ENCODE results near the gene RUFY2. TPM values are rescaled to one million over a fixed set of nuclear protein-coding genes. Genes with fewer than 3 reads are reported as not detected.
A peak's percentile ranks its signal among the peaks of the same experiment; 100 is the strongest.

Gene RUFY2
- polyA plus RNA-seq, 4 donors, result 4.5 to 17.2 (median 5.0) TPM

GRCh38 chr10:68334672-68335467, 72.2 kb downstream of the RUFY2 start:
- DNase-seq, result no peak
- FAIRE-seq, result no peak
- Histone ChIP-seq H3K9me3 (ENCODE audit: control insufficient read depth in 2 of 2, insufficient read depth in 1 of 2, low read depth in 1 of 2, low read length in 1 of 2) (no peaks in the 10 kb centered on the region), H3K27ac (ENCODE audit: low read depth in 1 of 3, low read length in 2 of 3) (no peak overlapping the region), H3K4me3 (ENCODE audit: low read depth in 1 of 3, low read length in 3 of 3) (peak overlapping the region in 2 of 3 donors; percentile 48 to 89), H3K27me3 (ENCODE audit: control insufficient read depth in 3 of 3, insufficient read depth in 3 of 3, low read length in 3 of 3) (no peaks in the 10 kb centered on the region), H3K4me1 (ENCODE audit: control insufficient read depth in 3 of 3, insufficient read depth in 2 of 3, low read depth in 1 of 3, low read length in 2 of 3) (peaks cover 5 to 24% (median 12%) of the 10 kb centered on the region in 3 donors), H3K36me3 (ENCODE audit: control insufficient read depth in 3 of 3, insufficient read depth in 2 of 3, low read depth in 1 of 3, low read length in 3 of 3) (peaks cover under 1 to 6% (median 6%) of the 10 kb centered on the region in 3 donors)
- 2% methylated on average over 8 of the region's 8 CpGs for WGBS, 3 donors

- DNase-seq, result no peak
- Histone ChIP-seq H3K4me3 (ENCODE audit: low read depth in 1 of 3, low read length in 3 of 3) (peak overlapping the region; percentile 20 to 89 (median 81)), H3K9me3 (ENCODE audit: control insufficient read depth in 2 of 2, insufficient read depth in 1 of 2, low read depth in 1 of 2, low read length in 1 of 2) (no peaks in the 10 kb centered on the region), H3K36me3 (ENCODE audit: control insufficient read depth in 3 of 3, insufficient read depth in 2 of 3, low read depth in 1 of 3, low read length in 3 of 3) (peaks cover 0 to 6% (median 2%) of the 10 kb centered on the region in 3 donors), H3K27me3 (ENCODE audit: control insufficient read depth in 3 of 3, insufficient read depth in 3 of 3, low read length in 3 of 3) (no peaks in the 10 kb centered on the region), H3K4me1 (ENCODE audit: control insufficient read depth in 3 of 3, insufficient read depth in 2 of 3, low read depth in 1 of 3, low read length in 2 of 3) (peaks cover 5 to 24% (median 15%) of the 10 kb centered on the region in 3 donors), H3K27ac (ENCODE audit: low read depth in 1 of 3, low read length in 2 of 3) (peak overlapping the region in 1 of 3 donors; percentile 94)
- WGBS, 3 donors, result 0 to 1% (median 1%) methylated on average over 10 of the region's 10 CpGs
- FAIRE-seq, result no peak
Observed at GRCh38 chr10:68333440-68334431, 73.3 kb downstream of the RUFY2 start.

GRCh38 chr10:68333058-68333395, 74.0 kb downstream of the RUFY2 start:
- H3K4me1 ChIP-seq (ENCODE audit: control insufficient read depth in 3 of 3, insufficient read depth in 2 of 3, low read depth in 1 of 3, low read length in 2 of 3), result peaks cover 5 to 29% (median 15%) of the 10 kb centered on the region in 3 donors
- peaks cover 0 to 2% (median 2%) of the 10 kb centered on the region in 3 donors for H3K36me3 ChIP-seq (ENCODE audit: control insufficient read depth in 3 of 3, insufficient read depth in 2 of 3, low read depth in 1 of 3, low read length in 3 of 3)
- H3K4me3 ChIP-seq (ENCODE audit: low read depth in 1 of 3, low read length in 3 of 3), result peak overlapping the region; percentile 81 to 100 (median 89)
- H3K27me3 ChIP-seq (ENCODE audit: control insufficient read depth in 3 of 3, insufficient read depth in 3 of 3, low read length in 3 of 3), result no peaks in the 10 kb centered on the region
- FAIRE-seq (no peak), DNase-seq (no peak)
- no peaks in the 10 kb centered on the region for H3K9me3 ChIP-seq (ENCODE audit: control insufficient read depth in 2 of 2, insufficient read depth in 1 of 2, low read depth in 1 of 2, low read length in 1 of 2)
- WGBS, 3 donors, result 0 to 1% (median 1%) methylated on average over 10 of the region's 10 CpGs
- H3K27ac ChIP-seq (ENCODE audit: low read depth in 1 of 3, low read length in 2 of 3), result peak overlapping the region; percentile 93 to 98 (median 94)

GRCh38 chr10:68332259-68333057, 74.6 kb downstream of the RUFY2 start, which contains the start of gene PBLD:
TSS of gene PBLD (minus strand) at chr10:68332928. CDS start at chr10:68306844, 26,084 bp downstream.
- WGBS, 3 donors, result 0 to 1% (median 0%) methylated on average over 47 to 51 of the region's 51 CpGs
- H3K36me3 ChIP-seq (ENCODE audit: control insufficient read depth in 3 of 3, insufficient read depth in 2 of 3, low read depth in 1 of 3, low read length in 3 of 3), result no peaks in the 10 kb centered on the region
- H3K27ac ChIP-seq (ENCODE audit: low read depth in 1 of 3, low read length in 2 of 3), result peak within 1 kb of the TSS; percentile 93 to 98 (median 94)
- no peaks in the 10 kb centered on the region for H3K27me3 ChIP-seq (ENCODE audit: control insufficient read depth in 3 of 3, insufficient read depth in 3 of 3, low read length in 3 of 3)
- no peak for FAIRE-seq
- no peaks in the 10 kb centered on the region for H3K9me3 ChIP-seq (ENCODE audit: control insufficient read depth in 2 of 2, insufficient read depth in 1 of 2, low read depth in 1 of 2, low read length in 1 of 2)
- peak within 1 kb of the TSS; percentile 81 to 100 (median 89) for H3K4me3 ChIP-seq (ENCODE audit: low read depth in 1 of 3, low read length in 3 of 3)
- H3K4me1 ChIP-seq (ENCODE audit: control insufficient read depth in 3 of 3, insufficient read depth in 2 of 3, low read depth in 1 of 3, low read length in 2 of 3), result peaks cover 5 to 27% (median 13%) of the 10 kb centered on the region in 3 donors
- peak; percentile 84 to 91 for DNase-seq

- Histone ChIP-seq H3K4me3 (ENCODE audit: low read depth in 1 of 3, low read length in 3 of 3) (peak within 1 kb of the TSS; percentile 81 to 100 (median 89)), H3K4me1 (ENCODE audit: control insufficient read depth in 3 of 3, insufficient read depth in 2 of 3, low read depth in 1 of 3, low read length in 2 of 3) (peaks cover 2 to 22% (median 11%) of the 10 kb centered on the region in 3 donors), H3K27ac (ENCODE audit: low read depth in 1 of 3, low read length in 2 of 3) (peak within 1 kb of the TSS; percentile 93 to 98 (median 94)), H3K36me3 (ENCODE audit: control insufficient read depth in 3 of 3, insufficient read depth in 2 of 3, low read depth in 1 of 3, low read length in 3 of 3) (no peaks in the 10 kb centered on the region), H3K27me3 (ENCODE audit: control insufficient read depth in 3 of 3, insufficient read depth in 3 of 3, low read length in 3 of 3) (no peaks in the 10 kb centered on the region), H3K9me3 (ENCODE audit: control insufficient read depth in 2 of 2, insufficient read depth in 1 of 2, low read depth in 1 of 2, low read length in 1 of 2) (peaks cover 0 to 2% of the 10 kb centered on the region in 2 donors)
- 0% methylated on average over 66 to 73 of the region's 73 CpGs for WGBS, 3 donors
- FAIRE-seq, result no peak
- DNase-seq, result peak; percentile 98 to 100
Observed at GRCh38 chr10:68331455-68332258, 75.4 kb downstream of the RUFY2 start, which contains the start of gene HNRNPH3. TSS of gene HNRNPH3 (plus strand) at chr10:68332064. CDS start at chr10:68337222, 5,158 bp downstream.

GRCh38 chr10:68330852-68331454, 76.1 kb downstream of the RUFY2 start:
- peaks cover 0 to 3% of the 10 kb centered on the region in 2 donors for H3K9me3 ChIP-seq (ENCODE audit: control insufficient read depth in 2 of 2, insufficient read depth in 1 of 2, low read depth in 1 of 2, low read length in 1 of 2)
- H3K4me1 ChIP-seq (ENCODE audit: control insufficient read depth in 3 of 3, insufficient read depth in 2 of 3, low read depth in 1 of 3, low read length in 2 of 3), result peaks cover 0 to 15% (median 8%) of the 10 kb centered on the region in 3 donors
- DNase-seq (peak in 1 of 2 donors; percentile 35), FAIRE-seq (no peak)
- 17 to 26% (median 19%) methylated on average over 29 of the region's 29 CpGs for WGBS, 3 donors
- H3K27ac ChIP-seq (ENCODE audit: low read depth in 1 of 3, low read length in 2 of 3), result peak overlapping the region; percentile 75 to 98 (median 94)
- H3K36me3 ChIP-seq (ENCODE audit: control insufficient read depth in 3 of 3, insufficient read depth in 2 of 3, low read depth in 1 of 3, low read length in 3 of 3), result no peaks in the 10 kb centered on the region
- no peaks in the 10 kb centered on the region for H3K27me3 ChIP-seq (ENCODE audit: control insufficient read depth in 3 of 3, insufficient read depth in 3 of 3, low read length in 3 of 3)
- peak overlapping the region; percentile 37 to 89 (median 81) for H3K4me3 ChIP-seq (ENCODE audit: low read depth in 1 of 3, low read length in 3 of 3)

- WGBS, 3 donors, result 90 to 94% (median 93%) methylated on average over 1 of the region's 1 CpG
- no peaks in the 10 kb centered on the region for H3K27me3 ChIP-seq (ENCODE audit: control insufficient read depth in 3 of 3, insufficient read depth in 3 of 3, low read length in 3 of 3)
- DNase-seq, result no peak
- no peaks in the 10 kb centered on the region for H3K36me3 ChIP-seq (ENCODE audit: control insufficient read depth in 3 of 3, insufficient read depth in 2 of 3, low read depth in 1 of 3, low read length in 3 of 3)
- H3K27ac ChIP-seq (ENCODE audit: low read depth in 1 of 3, low read length in 2 of 3), result no peak overlapping the region
- no peak for FAIRE-seq
- H3K4me1 ChIP-seq (ENCODE audit: control insufficient read depth in 3 of 3, insufficient read depth in 2 of 3, low read depth in 1 of 3, low read length in 2 of 3), result peaks cover 0 to 12% (median 3%) of the 10 kb centered on the region in 3 donors
- no peak overlapping the region for H3K4me3 ChIP-seq (ENCODE audit: low read depth in 1 of 3, low read length in 3 of 3)
- H3K9me3 ChIP-seq (ENCODE audit: control insufficient read depth in 2 of 2, insufficient read depth in 1 of 2, low read depth in 1 of 2, low read length in 1 of 2), result peaks cover 0 to 3% of the 10 kb centered on the region in 2 donors
Observed at GRCh38 chr10:68329506-68329861, 77.6 kb downstream of the RUFY2 start.
